ENCODE results near the gene SAMM50.

GRCh38 chr22:43944670-43945430 is 10.4 kb upstream of the SAMM50 start:
- TF ChIP-seq REST (IDR thresholded peaks at IDR 0.05; ENCODE audit: low read depth) (no peak), RAD21 (IDR thresholded peaks at IDR 0.05; ENCODE audit: low read depth) (no peak), CREB1 (IDR thresholded peaks at IDR 0.05; ENCODE audit: low read depth) (no peak), MAX (IDR thresholded peaks at IDR 0.05) (no peak), EGR1 (IDR thresholded peaks at IDR 0.05) (no peak), EP300 (IDR thresholded peaks at IDR 0.05; ENCODE audit: borderline replicate concordance) (no peak), TCF12 (IDR thresholded peaks at IDR 0.05; ENCODE audit: low read depth) (no peak), TAF1 (IDR thresholded peaks at IDR 0.05; ENCODE audit: low read depth) (no peak), FOXM1 (IDR thresholded peaks at IDR 0.05; ENCODE audit: borderline replicate concordance, low read depth) (no peak), USF1 (IDR thresholded peaks at IDR 0.05) (no peak), TEAD4 (IDR thresholded peaks at IDR 0.05) (no peak)

Data from Ishikawa (cell line).